NCI-H2081 (cell line): Measurements from ENCODE around the gene FANCF.
"Not testable (repeated sequence)": the region's sequence is repeated elsewhere in the genome, so short reads cannot be mapped to it uniquely, and the experiment has no call there.

Source experiments
- DNase-seq, 2 experiments: peaks; one replicate each; lab custom pipeline; 2025; lab: John Stamatoyannopoulos, UW

The FANCF gene

GRCh38 chr11:22625448-22626287 is at the start of gene FANCF:
Gene FANCF (minus strand): TSS chr11:22625823. CDS start chr11:22625810, 13 bp downstream.
- peak; percentile 95 to 99 for DNase-seq

- DNase-seq, result no peak
These were observed 49.1 kb upstream of the FANCF start for GRCh38 chr11:22674470-22675439.

- no peak for DNase-seq
These were observed 46.1 kb upstream of the FANCF start for GRCh38 chr11:22671751-22672150.

GRCh38 chr11:22670830-22671229 is 45.2 kb upstream of the FANCF start:
- peak in 1 of 2 experiments; percentile 18 for DNase-seq

- DNase-seq, result no peak
These were observed 43.7 kb upstream of the FANCF start for GRCh38 chr11:22669368-22669767.

- no peak for DNase-seq
These were observed 42.6 kb upstream of the FANCF start for GRCh38 chr11:22668005-22668796.

- peak; percentile 5 to 55 for DNase-seq
These were observed 41.2 kb upstream of the FANCF start for GRCh38 chr11:22666688-22667439.

GRCh38 chr11:22666325-22666687 is 40.7 kb upstream of the FANCF start, which contains the start of gene GAS2:
Gene GAS2 (plus strand): TSS chr11:22666611. CDS start chr11:22674870, 8,259 bp downstream.
- peak in 1 of 2 experiments; percentile 55 for DNase-seq

- no peak for DNase-seq
These were observed 34.2 kb upstream of the FANCF start for GRCh38 chr11:22659783-22660182.

- no peak for DNase-seq
These were observed 31.6 kb upstream of the FANCF start for GRCh38 chr11:22657101-22657694.

GRCh38 chr11:22656130-22656529 is 30.5 kb upstream of the FANCF start:
- DNase-seq, result no peak

GRCh38 chr11:22652346-22652745 is 26.7 kb upstream of the FANCF start:
- DNase-seq, result not testable (repeated sequence)

GRCh38 chr11:22641559-22641958 is 15.9 kb upstream of the FANCF start:
- DNase-seq, result no peak

- no peak for DNase-seq
These were observed 15.2 kb upstream of the FANCF start for GRCh38 chr11:22640862-22641261.

- DNase-seq, result no peak
These were observed 10.1 kb upstream of the FANCF start for GRCh38 chr11:22635689-22636088.

- DNase-seq, result peak in 1 of 2 experiments; percentile 38
These were observed 9.4 kb upstream of the FANCF start for GRCh38 chr11:22634897-22635629.

GRCh38 chr11:22633354-22633902 is 7.8 kb upstream of the FANCF start:
- DNase-seq, result no peak

GRCh38 chr11:22627421-22627820 is 1.8 kb upstream of the FANCF start:
- DNase-seq, result no peak

- no peak for DNase-seq
These were observed 1.1 kb upstream of the FANCF start for GRCh38 chr11:22626573-22627239.
